GM18508 (cell line): Measurements from ENCODE around the gene ARL15.

ENCODE experiments used
- ATAC-seq: cut with Tn5 transposase; IDR thresholded peaks from one replicate; pipeline ENCODE4 v1.9.1; 2021; ENCODE audit warnings: moderate number of reproducible peaks; ENCODE audit not compliant: insufficient read depth, unreplicated experiment

Gene ARL15

DNA sequence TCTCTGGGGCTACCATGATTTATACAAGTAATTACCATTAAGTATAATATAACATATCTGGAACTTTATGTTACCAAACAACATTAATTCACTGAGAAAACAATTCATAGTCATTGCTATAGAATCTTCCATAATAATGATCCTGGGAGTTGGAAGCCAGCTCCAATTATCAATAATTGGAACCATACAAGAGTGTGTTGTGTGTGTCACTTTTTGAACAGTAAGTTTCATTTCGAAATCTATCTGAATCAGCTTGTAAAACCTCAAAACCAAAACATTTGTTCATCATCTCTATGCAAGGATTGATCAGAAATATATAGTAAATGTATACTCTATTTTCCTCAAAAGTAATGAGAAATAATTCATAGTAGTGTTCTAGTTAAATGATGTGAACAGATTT lies 348.1 kb downstream of the ARL15 start:
- no peak for ATAC-seq

DNA sequence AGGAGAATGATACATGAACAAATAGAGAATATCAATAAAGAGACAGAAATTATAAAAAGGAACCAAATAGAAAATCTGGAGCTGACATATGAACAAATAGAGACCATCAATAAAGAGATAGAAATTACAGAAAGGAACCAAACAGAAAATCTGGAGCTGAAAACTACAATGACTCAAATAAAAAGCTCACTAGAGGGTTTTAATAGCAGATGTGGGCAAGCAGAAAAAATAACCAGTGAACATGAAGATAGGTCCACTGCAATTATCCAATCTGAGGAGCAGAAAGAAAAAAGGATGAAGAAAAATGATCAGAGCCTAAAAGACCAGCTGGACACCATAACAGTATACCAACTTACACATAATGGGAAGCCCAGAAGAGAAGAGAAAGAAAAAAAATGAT lies 353.7 kb downstream of the ARL15 start:
- no peak for ATAC-seq

DNA sequence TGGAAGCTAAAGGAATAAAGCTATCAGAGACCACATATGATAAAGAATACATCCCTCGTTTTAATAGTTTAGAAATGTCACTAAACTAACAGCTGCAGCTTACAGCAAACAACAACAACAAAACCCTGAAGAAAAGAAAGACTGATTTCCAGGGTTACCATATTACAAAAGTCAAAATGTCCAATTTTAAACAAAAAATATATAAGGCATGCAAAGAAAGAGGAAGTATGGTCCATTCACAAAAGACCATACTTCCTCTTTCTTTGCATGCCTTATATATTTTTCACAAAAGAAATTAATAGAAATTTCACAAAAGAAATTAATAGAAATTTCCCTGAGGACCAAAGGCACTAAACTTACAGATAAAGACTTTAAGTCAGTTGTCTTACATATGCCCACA lies 354.2 kb downstream of the ARL15 start:
- no peak for ATAC-seq

DNA sequence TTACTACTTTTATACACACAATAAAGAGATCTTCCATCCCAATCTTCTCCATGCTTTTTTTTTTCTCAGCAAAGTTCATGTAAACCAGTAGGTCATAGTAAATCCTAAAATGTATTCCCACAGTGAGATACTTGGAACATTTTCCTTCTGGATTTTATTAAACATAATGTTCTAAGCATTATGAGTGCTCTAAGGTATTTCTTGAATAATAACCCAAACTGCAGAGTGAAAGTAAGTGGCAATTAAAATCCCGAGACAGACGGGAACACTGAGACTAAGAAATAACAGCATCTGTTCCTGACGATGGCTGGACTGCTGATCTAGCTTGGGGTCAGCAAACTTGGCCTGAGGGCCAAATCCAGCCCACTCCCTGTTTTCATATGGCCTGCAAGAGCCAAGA lies 359.8 kb downstream of the ARL15 start:
- no peak for ATAC-seq

DNA sequence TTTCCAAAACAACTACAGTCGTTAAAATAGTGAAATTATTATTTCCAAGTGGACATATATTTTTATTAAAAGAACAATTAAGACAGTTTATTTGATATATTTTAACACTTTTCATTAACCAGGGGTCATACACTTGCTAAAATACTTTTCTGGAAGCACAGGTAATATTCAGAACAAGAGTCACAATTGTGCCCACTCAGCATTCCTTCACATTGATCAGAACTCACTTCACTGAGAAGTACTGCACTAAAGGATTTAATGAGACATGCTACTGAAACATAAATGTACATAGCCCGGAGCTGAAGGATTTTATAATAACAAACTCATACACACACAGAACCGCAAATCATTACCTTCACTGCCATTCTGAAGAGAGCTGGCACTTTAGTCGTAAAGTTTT lies 361.8 kb downstream of the ARL15 start:
- ATAC-seq, result no peak

DNA sequence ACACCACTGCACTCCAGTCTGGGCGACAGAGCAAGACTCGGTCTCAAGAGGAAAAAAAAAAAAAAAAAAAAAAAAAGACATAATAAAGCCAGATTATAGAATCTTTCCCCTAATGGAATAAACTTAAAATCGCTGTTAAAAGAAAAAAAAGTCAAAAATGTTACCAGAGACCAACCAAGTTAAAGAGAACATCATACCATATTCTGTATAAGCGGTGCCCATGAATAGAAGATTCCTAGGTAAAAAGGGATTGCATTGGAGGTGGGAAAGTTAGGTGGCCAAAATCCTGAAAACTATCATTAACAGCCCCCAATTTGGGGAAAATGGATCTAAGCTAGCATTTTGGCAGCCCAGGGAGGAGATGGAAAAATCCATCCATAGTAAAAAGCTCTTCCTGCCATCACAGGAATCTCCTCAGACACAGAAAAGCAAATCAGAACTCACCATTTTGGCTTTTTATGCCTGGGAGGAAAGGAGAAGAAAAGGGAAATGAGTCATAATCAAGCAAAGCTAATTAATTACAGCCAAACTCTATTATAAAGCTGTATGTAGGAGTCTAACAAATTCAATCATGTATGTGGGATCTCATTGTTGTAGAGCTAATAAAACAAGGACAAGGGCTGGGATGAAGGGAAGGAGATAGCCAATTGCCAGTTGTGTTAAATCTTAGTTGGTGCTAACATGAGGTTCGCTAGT lies 363.8 kb downstream of the ARL15 start:
- no peak for ATAC-seq

DNA sequence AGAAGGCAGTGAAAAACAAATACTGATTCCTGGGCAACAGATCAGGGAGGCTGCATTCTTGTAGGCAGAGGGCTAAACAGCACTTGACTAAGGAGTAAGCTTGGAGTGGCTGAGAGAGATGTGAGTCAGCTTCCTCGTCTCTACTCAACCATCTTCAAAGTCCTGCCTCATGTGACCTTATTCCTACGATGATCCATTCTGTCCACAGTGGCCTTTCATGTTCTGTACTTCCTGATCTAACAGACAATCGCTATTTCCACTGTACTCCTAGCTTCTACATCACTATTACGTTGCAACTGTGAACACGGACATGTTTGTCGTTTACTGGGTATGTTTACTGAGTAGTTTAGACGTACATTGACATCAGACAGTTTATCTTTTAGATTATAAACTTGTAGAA lies 365.4 kb downstream of the ARL15 start:
- no peak for ATAC-seq

DNA sequence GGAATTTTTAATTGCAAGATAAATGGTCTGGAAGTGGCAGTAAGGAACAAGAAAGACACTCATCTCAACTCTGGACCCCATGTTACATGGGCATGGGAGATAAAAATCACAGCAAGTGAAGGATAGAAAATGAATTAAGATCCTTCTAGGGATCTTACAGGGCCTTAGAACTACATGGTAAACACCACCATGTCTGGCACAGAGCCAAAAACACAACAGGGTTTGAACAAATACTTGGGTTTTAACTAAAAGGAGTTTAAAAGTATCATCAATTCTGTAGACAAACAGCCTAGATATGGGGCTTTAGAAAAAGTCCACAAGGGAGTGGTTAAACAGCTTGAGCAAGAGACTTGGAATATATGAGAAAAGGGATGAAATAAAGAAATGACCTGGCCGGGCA lies 366.4 kb downstream of the ARL15 start:
- ATAC-seq, result no peak

DNA sequence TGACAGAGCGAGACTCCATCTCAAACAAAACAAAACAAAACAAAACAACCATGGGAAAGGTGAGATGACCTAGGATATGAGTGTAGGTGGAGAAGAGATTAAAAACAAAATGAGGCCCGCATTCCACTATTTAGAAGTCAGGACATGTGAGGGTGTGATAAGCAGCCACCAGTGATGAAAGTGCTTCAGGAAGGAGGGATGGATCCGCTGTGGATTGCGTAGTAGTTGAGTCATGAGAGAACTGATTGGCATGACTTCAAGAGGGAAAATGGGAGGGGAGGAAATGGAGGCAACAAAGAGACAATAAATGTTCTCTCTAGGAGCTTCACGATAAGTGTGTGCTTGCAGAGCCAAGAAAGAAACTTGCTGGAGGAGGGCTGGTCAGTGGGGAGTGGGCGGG lies 367.6 kb downstream of the ARL15 start:
- ATAC-seq, result no peak

DNA sequence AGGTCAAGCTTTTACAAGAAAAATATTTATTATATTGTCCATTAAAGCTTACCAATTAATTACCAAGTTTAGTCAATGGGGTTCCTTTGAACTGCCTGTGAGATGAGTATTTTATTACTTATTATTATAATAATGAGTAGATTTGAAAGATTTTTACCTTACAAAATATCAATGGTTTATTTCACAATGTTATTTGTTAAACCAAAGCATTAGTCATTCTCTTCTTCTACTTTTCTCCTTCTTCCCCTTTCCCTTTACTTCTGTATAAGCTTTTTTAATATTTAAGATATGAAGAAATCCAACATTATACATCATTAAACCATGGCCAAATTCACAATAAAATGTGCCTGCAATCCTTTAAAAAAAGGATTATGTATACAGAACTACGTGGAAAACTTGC lies 369.5 kb downstream of the ARL15 start:
- no peak for ATAC-seq

DNA sequence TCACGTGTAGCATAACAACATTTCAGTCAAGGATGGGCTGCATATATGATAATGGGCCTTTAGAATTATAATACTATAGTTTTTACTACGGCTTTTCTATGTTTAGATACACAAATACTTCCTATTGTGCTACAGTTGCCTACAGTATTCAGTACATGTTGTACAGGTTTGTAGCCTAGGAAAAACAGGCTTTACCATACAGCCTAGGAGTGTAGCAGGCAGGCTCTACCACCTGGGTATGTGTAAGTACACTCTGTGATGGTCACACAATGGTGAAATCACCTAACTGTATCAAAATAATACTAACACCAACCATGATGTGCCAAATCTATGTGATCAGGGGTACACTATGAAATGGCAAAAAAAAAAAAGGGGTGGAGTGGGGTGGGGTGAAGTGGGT lies 372.9 kb downstream of the ARL15 start:
- no peak for ATAC-seq

DNA sequence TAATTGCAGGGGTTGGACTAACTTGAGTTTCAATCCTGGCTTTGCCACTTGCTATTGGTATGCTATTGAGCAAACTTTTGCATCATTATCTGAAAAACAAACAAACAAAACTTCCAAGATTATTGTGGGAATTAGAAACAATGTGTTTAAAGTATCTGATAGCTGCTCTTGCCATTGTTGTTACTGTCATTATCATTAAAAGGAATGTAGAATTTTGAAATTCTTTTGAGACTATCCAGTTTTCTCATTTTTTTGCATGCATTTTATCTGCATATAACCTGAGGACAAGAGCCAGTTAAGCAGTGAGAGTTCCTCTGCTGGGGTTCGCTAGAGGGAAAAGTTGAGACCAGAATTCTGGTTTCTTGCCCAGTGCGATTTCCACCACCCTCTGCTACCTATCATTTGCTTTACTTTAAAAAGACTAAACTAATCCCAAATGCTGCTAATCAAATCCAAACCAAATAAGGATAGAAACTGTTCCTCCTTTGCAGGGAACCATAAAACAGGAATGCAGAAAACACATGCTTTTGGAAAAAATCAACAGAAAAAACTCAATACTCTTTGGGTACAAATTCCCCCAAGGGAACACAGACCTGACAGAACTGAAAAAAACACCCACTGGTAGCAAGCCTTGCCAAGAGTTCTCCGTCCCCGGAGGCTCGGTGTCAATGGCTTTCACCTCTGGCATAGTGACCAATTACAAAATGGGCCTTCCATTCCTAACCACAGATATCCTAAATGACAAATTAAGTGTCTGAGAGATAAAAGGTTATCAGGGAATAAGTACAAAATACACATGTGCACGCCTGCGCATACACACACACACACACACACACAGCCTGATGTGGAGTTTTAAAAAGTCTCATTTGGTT lies 373.7 kb downstream of the ARL15 start:
- ATAC-seq, result no peak

DNA sequence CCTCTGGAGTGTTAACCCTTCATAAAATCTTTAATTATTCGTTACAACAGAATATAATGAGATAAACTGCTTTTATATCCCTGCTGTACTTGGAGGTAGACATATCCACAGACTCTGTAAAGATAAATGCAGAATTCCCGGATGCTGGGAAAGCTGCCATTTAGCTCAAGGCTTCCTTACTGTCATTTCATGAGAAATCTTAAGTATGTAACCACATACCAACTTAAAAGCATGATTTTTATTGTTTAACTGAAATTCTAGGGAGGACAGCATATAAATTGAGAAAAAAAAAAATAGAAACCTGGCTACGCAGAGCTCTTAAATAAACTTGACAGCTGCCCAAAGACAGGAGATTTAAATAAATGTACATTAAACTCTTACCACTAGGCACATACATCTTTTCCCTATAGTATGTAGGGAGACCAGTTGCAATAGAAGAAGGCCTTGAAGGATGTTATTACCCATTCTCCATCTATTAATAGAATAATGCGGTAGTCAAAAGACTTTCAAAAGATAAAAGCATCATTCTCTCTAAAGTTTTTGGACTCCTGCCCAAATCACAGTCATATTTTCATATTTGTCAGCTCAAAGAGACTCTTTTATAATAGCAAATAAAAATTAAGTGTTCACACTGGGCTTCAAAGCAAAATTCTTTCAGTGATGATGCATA lies 376.1 kb downstream of the ARL15 start:
- no peak for ATAC-seq

DNA sequence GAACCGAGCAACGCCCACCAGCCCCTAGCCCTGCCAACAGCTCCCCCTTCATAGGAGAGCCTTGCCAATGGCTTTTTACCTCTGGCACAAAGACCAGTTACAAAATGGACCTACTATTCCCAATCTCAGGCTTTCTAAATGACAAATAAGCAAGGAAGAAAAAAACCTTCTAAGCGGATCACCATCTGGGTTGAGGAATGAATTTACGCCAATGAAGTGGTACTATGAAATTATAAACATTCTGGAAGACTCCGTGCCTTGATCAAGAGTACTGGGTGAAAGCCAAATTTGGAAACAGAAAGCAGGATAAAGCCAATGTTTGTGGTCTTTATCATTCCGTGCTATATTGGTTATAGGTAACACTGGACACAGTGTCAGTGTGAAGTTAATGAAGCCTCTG lies 378.0 kb downstream of the ARL15 start:
- ATAC-seq, result no peak

DNA sequence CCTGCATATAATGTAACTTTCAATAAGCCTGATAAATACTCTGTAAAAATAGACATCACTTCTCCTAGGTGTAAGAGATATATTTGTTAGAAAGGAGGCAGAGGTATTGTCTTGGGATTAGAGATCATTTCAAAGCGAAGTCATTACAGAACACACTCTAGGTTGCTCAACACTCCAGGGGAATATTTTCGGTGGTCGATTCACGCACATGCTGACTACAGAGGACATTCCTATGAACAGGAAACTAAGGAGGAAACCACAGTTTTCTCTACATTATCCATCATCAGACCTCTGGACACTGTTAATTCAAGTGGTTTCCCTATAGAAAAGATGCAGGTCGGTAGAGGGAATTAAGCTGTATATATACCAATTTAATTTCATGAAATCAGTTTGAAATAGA lies 379.9 kb downstream of the ARL15 start:
- no peak for ATAC-seq

DNA sequence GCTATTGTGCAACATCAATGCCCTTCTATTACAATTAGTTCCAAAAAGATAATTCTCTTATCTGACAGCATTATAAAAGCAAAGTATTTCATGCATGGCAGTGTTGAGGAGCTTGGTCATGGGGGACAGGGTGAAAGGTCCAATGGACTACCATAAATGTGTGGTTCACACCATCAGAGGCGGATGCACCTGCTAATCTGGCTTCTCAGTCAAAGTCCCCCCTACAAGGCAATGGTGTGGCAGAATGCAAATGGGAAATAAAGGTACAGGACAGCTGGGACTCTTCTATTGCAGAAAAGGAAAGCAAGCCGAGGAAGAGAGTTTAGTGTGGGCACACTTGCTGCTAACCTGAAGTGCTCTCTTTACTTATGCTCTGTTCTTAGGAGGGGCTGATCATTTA lies 380.8 kb downstream of the ARL15 start:
- ATAC-seq, result no peak

DNA sequence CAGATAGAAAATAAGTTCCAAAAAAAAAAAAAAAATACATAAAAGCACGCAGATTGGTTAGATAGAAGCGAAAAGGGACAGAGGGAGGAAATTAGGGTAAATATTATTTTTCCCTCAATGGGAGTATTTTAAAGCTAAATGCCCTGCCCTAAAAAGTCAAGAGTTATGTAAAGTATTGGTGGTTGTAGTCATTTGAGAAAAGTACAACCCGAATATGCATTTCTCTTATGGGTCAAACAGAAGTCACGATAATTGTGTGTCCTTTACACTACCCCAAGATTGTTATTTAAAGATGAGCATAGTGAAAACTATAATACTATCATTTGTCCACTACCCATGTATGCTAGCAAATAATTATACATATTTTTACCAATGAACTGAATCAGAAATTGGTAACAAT lies 381.2 kb downstream of the ARL15 start:
- ATAC-seq, result no peak

DNA sequence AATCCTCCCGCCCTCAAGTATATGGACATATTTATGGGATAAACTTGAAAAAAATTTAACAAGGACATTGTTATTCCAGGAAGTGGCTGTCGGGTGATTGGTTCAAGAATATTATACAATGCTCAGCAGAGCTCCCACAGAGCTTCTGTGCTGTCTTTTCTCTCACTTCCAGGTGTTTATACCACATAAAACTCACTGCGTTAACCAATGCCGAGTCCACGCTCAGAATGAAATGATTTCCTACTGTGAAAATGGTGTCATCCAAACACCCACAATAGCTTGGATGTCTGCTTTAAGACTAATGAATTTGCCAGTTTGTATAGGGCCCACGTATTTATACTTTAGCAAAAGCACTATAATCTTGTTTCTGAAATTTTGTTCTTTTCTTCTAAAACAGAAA lies 381.7 kb downstream of the ARL15 start:
- no peak for ATAC-seq

DNA sequence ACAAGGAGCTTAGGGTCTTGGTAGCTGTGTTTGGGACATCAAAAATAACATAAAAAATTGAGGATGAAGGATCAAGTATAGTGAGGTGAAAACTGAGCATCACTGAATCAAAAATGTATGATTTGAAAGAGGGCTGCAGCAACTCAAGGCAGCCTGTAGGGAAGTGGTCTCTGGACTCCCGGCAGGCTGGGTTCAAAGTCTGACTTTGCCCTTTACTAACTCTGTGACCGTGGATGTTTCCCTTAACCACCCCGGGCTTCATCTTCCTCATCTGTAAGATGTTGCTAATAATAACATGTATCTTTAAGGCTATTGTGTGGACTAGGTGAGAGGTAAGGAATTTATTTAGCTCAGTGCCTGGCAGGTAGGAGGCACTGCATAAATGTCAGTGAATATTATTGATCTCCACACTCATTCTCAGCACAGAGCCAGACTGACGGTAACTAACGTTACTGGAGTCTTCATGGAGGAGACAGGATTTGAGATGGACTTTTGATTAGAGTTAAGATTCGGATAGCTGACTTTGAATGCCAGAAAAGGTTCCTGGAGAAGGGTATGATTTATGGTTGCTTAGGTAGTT lies 382.6 kb downstream of the ARL15 start:
- ATAC-seq, result no peak

DNA sequence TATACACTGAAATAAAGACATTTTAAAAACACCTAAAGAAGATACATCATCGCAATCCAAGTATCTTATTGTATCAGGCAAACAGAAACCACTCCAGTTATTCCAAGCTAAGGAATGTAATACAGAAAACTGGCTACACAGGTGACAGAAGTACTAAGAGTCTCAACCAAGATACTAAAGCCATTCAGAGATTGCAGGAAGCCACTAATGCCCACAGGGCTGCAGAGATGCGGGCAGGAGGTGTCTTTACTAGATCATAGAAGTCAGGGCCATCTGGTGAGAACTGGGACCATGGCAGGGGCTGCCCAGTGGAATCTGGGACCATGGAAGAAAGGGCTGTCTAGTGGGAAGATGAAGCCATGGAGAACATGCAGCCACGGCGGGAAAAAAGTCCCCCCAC lies 384.3 kb downstream of the ARL15 start:
- ATAC-seq, result no peak

DNA sequence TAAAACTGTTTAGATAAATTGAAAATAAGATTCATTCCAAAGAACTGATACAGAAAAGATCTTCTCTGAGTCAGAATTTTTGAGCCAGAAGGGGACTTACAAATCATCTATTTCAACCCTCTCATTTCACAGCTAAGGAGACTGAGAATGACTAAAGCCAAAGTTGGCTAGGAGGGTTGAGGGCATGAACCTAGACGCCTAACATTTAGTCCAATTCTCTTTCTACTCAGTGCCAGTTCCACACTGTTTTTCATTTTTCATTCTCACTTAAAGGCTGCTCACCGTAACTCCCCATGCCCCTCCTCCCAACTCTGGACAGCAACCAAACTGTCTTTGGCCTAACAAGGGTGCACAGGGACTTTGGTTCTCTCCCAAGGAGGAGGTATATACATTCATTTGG lies 386.0 kb downstream of the ARL15 start:
- no peak for ATAC-seq
